ENCODE results near the gene COMMD10. TPM values are rescaled to one million over a fixed set of nuclear protein-coding genes. Genes with fewer than 3 reads are reported as not detected.

Gene COMMD10
- total RNA-seq, 1 donor from 2014 or later, result 39.9 TPM

GRCh38 chr5:116289276-116289675 lies 204.5 kb downstream of the COMMD10 start:
- DNase-seq (ENCODE audit: low read depth, low spot score), result no peak

GRCh38 chr5:116291271-116291670 lies 206.4 kb downstream of the COMMD10 start:
- DNase-seq (ENCODE audit: low read depth, low spot score), result no peak

- DNase-seq (ENCODE audit: low read depth, low spot score), result no peak
These were observed 207.5 kb downstream of the COMMD10 start for GRCh38 chr5:116292321-116292720.

- no peak for DNase-seq (ENCODE audit: low read depth, low spot score)
These were observed 211.7 kb downstream of the COMMD10 start for GRCh38 chr5:116296335-116297072.

- no peak for DNase-seq (ENCODE audit: low read depth, low spot score)
These were observed 212.5 kb downstream of the COMMD10 start for GRCh38 chr5:116297296-116297814.

GRCh38 chr5:116299746-116300640 lies 215.2 kb downstream of the COMMD10 start:
- DNase-seq (ENCODE audit: low read depth, low spot score), result no peak

GRCh38 chr5:116301110-116301509 lies 216.3 kb downstream of the COMMD10 start:
- no peak for DNase-seq (ENCODE audit: low read depth, low spot score)

GRCh38 chr5:116303340-116303739 lies 218.5 kb downstream of the COMMD10 start:
- no peak for DNase-seq (ENCODE audit: low read depth, low spot score)

- no peak for DNase-seq (ENCODE audit: low read depth, low spot score)
These were observed 219.0 kb downstream of the COMMD10 start for GRCh38 chr5:116303810-116304209.

- DNase-seq (ENCODE audit: low read depth, low spot score), result no peak
These were observed 221.1 kb downstream of the COMMD10 start for GRCh38 chr5:116305899-116306298.

GRCh38 chr5:116306846-116307245 lies 222.0 kb downstream of the COMMD10 start:
- no peak for DNase-seq (ENCODE audit: low read depth, low spot score)

GRCh38 chr5:116308391-116308790 lies 223.6 kb downstream of the COMMD10 start:
- DNase-seq (ENCODE audit: low read depth, low spot score), result no peak

- no peak for DNase-seq (ENCODE audit: low read depth, low spot score)
These were observed 228.5 kb downstream of the COMMD10 start for GRCh38 chr5:116313366-116313765.

GRCh38 chr5:116315531-116315930 lies 230.7 kb downstream of the COMMD10 start:
- DNase-seq (ENCODE audit: low read depth, low spot score), result no peak

GRCh38 chr5:116318091-116318854 lies 233.4 kb downstream of the COMMD10 start:
- no peak for DNase-seq (ENCODE audit: low read depth, low spot score)

- peak; percentile 24 for DNase-seq (ENCODE audit: low read depth, low spot score)
These were observed 235.7 kb downstream of the COMMD10 start for GRCh38 chr5:116320486-116320885.

- DNase-seq (ENCODE audit: low read depth, low spot score), result no peak
These were observed 244.7 kb downstream of the COMMD10 start for GRCh38 chr5:116329503-116329902.

GRCh38 chr5:116340799-116341198 lies 256.0 kb downstream of the COMMD10 start:
- no peak for DNase-seq (ENCODE audit: low read depth, low spot score)
